HG03066 (cell line): ENCODE results near the gene MYL7.

Experiments
- ATAC-seq: cut with Tn5 transposase; IDR thresholded peaks from one replicate; pipeline ENCODE4 v1.9.1; 2021; ENCODE audit warnings: low read depth; ENCODE audit not compliant: unreplicated experiment

Gene MYL7

GRCh38 chr7:44112997-44113763, 28.0 kb downstream of the MYL7 start:
- no peak for ATAC-seq

- ATAC-seq: no peak
These were observed 28.7 kb downstream of the MYL7 start for GRCh38 chr7:44112231-44112996.

DNA sequence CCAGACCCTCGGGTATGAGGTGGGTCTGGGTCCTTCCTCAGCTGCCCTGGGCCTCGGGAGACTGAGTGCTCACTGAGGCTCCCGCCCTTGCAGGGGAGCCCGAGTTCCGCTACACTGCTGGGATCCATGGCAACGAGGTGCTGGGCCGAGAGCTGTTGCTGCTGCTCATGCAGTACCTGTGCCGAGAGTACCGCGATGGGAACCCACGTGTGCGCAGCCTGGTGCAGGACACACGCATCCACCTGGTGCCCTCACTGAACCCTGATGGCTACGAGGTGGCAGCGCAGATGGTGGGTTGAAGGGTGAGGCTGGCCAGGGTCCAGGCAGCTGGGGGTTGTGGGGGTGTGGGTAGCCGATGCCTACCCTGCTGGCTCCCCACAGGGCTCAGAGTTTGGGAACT, 29.4 kb downstream of the MYL7 start:
- ATAC-seq: no peak

GRCh38 chr7:44110719-44111635, 30.2 kb downstream of the MYL7 start:
- no peak for ATAC-seq

DNA sequence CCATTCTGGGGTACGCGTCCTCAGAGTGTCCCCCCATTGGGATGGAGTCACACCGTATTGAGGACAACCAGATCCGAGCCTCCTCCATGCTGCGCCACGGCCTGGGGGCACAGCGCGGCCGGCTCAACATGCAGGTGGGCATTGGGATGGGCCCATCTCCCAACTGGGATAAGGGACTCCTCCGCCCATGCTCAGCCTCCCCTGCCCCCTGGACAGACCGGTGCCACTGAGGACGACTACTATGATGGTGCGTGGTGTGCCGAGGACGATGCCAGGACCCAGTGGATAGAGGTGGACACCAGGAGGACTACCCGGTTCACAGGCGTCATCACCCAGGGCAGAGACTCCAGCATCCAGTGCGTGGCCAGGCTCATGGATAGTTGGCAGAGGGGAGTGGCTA, 31.1 kb downstream of the MYL7 start:
- ATAC-seq: no peak

DNA sequence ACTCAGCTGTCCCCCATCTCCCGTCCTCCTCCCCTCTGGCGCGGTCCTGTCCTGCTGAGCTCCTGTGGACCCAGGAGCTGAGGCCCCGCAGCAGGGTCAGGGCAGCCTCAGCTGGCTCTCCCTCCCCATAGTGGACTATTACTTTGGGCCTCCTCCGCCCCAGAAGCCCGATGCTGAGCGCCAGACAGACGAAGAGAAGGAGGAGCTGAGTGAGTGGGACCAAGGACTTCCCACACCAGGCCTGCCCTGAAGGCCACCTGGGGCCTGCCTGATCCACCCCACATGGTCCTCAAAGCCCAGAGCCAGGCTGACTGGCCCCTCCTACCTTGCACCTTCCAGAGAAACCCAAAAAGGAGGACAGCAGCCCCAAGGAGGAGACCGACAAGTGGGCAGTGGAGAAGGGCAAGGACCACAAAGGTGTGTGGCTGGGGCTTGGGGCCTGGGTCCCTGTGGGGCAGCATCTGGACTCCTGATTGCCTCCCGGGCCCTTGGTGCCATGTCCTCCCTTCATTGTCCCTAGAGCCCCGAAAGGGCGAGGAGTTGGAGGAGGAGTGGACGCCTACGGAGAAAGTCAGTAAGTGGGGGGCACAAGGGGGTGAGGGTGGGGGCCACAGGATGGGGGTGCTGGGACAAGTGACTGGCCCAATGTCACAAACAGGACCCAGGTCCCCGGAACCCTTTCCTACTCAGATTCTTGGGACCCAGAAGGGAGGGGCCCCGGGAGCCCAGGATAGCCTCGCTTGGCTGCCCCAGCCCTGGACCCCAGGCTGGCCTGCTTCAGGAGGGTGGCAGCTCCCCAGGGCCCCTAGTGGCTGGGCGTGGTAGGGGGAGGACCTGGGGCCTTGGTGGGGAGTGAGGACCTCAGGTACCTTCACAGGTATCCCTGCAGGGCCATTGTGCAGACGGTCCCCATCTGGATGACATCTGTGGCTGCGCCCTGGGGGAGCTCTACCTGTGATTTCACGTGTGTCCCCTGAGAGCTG, 32.1 kb downstream of the MYL7 start:
- no peak for ATAC-seq

DNA sequence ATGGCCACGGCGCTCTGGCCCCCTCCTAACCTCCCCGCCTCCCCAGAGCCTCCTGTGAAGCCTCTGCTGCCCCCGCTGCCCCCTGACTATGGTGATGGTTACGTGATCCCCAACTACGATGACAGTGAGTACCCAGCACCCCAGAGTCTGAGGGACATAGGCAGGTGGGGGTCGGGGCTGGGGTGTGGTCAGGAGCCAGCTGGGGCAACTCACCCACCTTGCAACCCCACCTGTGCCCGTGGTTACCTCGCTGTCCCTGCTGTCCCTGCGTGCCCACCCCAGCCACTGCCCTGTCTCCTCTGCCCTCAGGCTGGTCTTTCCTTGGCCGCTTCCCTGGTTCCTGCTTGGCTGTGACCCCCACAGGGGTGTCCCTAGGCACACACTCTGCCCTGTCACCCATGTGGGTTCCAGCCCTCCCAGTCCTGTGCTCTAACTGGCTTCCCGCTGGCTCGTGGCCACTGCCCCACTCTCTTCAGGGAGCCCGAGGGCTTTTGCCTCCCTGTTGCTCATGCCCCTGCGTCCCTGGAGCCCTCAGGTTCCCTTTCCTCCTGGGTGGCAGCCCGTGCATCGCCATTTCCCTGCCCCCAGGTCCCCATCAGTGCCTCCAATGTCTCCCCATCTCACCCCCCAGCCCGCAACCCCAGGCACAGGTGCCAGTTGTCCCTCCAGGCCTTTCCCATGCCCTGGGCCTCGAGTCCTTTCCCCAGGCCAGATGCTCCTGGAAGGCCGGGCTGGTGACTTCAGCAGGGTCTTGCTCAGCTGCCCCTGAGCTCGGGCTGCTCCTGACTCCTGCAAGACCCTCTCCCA, 33.0 kb downstream of the MYL7 start:
- no peak for ATAC-seq

DNA sequence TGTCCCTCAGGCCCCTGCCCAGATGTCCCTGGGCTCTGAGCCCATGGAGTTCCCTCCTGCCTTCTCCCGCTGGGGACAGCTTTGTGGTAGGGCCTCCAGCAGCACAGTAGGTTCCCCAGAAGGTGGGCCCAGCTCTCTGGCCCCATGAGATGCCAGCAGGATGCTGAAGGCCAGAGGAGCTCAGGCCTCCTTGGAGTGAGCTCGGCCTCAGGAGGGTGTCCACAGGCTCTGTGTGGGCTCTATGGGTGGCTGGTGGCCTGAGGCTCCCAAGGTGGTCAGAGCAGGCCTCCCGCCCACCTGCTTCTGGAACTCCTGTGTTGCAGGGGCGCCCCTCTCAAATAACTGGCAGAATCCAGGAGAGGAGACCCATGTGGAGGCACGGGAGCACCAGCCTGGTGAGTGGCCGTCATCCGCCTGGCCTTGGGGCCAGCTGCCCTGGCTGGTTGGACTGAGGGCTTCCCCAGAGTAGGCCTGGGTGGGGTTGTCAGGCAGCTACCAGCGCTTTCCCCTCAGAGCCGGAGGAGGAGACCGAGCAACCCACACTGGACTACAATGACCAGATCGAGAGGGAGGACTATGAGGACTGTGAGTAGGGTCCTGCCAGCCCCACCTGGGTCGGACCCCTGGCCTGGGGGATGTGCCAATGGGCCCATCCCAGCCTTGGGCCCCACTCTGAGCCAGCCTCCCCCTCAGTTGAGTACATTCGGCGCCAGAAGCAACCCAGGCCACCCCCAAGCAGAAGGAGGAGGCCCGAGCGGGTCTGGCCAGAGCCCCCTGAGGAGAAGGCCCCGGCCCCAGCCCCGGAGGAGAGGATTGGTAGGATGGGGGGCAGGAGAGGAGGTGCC, 33.8 kb downstream of the MYL7 start:
- ATAC-seq: no peak

DNA sequence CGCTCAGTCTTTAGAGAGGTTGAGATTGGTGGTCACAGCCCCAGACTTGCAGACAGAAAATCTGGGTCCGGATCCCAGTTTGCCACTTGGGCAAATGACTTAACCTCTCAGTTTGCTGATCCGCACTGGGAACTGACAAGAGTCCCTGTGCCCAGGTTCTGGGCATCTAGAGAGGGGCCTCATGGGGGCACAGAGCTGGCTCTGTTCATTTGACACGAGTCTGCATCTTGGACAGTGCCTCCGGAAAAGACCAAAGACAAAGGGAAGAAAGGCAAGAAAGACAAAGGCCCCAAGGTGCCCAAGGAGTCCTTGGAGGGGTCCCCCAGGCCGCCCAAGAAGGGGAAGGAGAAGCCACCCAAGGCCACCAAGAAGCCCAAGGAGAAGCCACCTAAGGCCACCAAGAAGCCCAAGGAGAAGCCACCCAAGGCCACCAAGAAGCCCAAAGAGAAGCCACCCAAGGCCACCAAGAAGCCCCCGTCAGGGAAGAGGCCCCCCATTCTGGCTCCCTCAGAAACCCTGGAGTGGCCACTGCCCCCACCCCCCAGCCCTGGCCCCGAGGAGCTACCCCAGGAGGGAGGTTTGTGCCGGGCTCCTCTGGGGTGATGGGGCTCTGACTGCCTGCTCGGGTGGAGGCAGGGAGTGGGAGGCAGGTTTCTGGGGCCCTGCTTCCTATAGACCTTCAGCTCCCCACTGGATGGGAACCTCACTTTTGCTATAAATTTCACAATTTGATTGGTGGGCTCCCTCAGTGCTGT, 34.6 kb downstream of the MYL7 start:
- ATAC-seq: no peak

DNA sequence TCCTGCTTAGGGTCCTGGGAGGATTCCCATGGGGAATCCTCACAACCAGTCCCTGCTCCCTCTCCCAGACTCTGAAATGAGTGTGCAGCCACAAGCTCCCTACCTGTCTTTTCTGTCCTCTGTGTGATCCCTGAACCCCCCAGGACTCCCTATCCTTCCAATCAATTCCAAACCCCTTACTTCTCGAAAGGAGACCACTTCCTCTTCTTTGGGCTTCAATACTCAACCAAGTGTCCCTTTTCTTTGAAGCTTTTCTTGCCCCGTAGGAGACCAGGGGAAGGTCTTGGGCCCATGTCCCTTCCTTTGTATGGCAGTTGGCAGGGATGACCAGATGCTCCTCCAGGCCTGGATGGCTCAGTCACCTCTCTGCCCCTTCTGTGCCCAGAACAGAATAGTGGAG, 35.3 kb downstream of the MYL7 start:
- ATAC-seq: no peak

GRCh38 chr7:44104860-44105771, 36.0 kb downstream of the MYL7 start:
- no peak for ATAC-seq

DNA sequence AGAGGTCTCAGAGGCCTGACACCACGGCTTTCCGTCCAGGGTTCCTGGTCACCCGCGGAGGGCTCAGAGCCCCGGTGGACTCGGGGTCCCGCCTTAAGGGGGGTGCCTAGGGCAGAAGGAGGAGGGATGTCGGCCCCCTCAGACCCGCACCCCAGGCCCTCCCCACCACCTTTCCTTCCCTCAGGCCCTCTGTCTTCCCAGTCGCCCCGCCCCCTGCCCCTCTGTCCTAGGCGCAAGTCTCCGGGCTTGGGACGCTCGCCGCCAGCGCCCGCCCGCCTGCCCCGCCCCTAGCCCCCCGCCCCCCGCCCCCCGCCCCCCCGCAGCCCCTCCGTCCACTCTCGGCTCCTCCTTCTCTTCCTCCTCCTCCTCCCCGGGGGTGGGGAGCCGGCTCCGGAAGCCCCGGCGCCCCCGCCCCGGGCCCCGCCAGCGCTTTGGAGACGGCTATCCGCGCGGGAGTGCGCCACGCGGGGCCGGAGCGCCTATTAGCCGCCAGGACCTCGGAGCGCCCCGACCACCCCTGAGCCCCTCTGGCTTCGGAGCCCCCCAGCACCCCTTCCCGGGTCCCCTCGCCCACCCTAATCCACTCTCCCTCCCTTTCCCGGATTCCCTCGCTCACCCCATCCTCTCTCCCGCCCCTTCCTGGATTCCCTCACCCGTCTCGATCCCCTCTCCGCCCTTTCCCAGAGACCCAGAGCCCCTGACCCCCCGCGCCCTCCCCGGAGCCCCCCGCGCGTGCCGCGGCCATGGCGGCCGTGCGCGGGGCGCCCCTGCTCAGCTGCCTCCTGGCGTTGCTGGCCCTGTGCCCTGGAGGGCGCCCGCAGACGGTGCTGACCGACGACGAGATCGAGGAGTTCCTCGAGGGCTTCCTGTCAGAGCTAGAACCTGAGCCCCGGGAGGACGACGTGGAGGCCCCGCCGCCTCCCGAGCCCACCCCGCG, 36.9 kb downstream of the MYL7 start, which contains the start of gene AEBP1:
Gene AEBP1, plus strand, starts transcription at position 423 of the 937 bp plus-strand sequence. Its CDS starts 321 bp downstream, at position 744.
- ATAC-seq: no peak

GRCh38 chr7:44103566-44103922, 37.6 kb downstream of the MYL7 start:
- no peak for ATAC-seq

DNA sequence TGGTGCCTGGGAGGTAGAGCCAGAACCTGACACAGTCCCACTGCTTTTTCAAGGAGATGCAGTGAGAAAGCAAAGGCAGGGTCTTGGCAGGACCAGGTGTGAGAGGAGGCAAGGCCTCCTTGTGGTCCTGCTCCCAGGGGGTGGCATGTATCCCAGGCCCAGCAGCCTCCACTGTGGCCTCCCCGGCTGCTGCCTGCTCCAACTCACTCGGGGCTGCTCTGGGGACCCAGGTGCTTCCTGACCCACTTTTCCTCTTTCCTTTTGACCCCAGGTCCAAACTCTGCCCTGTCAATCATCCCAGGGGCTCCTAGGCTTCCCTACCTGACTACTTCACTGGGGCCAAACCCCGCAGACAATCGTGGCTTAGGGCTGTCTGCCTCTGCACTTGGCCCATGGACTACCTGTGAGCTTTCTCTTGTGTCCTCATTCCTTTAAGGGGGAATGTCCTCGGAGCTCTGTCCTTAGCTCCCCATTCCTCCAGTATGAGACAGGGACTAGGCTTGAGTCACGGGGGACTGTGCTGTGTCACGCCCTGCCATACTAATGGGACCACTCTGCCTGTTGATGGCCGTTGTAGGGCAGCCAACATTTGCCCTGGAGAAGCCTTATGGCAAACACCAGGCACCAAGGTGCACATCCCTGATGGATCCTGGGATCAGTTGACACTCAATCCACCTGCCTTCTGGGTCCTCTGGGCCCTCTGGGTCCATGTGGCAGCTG, 38.1 kb downstream of the MYL7 start:
- ATAC-seq: no peak
